ENCODE results near the gene KCNJ1.

KCNJ1 gene

DNA sequence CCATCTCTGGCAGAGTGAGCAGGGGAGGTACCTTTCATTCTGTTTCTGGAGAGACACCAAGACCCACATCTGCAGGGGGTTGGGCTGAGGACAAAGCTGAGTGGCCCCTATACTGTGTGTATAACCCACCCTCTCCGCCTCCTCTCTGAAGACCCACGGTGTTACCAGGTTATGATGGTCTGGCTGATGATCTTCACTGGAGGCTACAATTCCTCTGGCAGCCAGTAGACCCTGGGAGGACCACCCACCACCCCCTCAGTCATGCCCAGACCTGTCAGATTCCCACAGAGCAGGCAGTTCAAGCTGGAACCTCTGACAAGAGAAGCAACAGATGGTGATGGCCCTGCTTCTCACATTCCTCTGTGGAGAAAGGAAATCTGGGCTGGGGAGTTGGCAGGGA is 11.4 kb upstream of the KCNJ1 start:
- Histone ChIP-seq H3K27me3 (ENCODE audit: insufficient read depth, insufficient read length) (peaks cover 10% of the 10 kb centered on the region), H3K9ac (ENCODE audit: insufficient read length, low read depth) (no peak overlapping the region), H3K9me3 (ENCODE audit: insufficient read depth, low read length) (no peaks in the 10 kb centered on the region), H3K4me3 (ENCODE audit: insufficient read length, low read depth) (no peak overlapping the region), H3K4me1 (ENCODE audit: insufficient read depth, insufficient read length) (peaks cover 2% of the 10 kb centered on the region), H3K36me3 (ENCODE audit: insufficient read depth, insufficient read length, low read length) (no peaks in the 10 kb centered on the region)
- DNase-seq (ENCODE audit: low read depth, low spot score), result no peak
- no peak for TF ChIP-seq SUZ12 (IDR thresholded peaks at IDR 0.05; ENCODE audit: extremely low read depth, insufficient read depth, insufficient read length)
- TF ChIP-seq YY1 (IDR thresholded peaks at IDR 0.05; ENCODE audit: insufficient read depth, insufficient read length), result no peak
- TF ChIP-seq ZNF274 (IDR thresholded peaks at IDR 0.05; ENCODE audit: low read depth, low read length), result no peak

DNA sequence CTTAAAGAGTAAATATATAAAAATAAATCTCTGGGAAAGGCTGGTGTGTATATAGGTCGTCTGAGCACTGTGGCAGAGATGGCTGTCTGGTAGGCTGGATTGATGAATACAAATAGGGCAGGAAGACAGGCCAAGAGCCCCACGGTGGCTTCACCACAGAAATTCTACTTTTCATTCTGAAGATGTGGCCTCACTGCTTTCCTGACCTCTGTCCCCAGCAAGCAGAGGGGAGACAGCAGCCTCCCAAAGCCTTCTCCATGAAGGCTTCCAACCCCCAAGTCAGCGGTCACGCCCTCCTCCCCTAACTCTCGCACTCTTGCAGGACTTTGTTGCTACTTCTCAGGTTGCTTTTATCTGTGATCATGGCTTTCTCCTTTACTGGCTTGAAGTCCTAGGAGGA is 10.6 kb upstream of the KCNJ1 start:
- DNase-seq (ENCODE audit: low read depth, low spot score), result no peak
- Histone ChIP-seq H3K4me3 (ENCODE audit: insufficient read length, low read depth) (no peak overlapping the region), H3K27me3 (ENCODE audit: insufficient read depth, insufficient read length) (peaks cover 10% of the 10 kb centered on the region), H3K9ac (ENCODE audit: insufficient read length, low read depth) (no peak overlapping the region), H3K4me1 (ENCODE audit: insufficient read depth, insufficient read length) (peaks cover 2% of the 10 kb centered on the region), H3K36me3 (ENCODE audit: insufficient read depth, insufficient read length, low read length) (no peaks in the 10 kb centered on the region), H3K9me3 (ENCODE audit: insufficient read depth, low read length) (no peaks in the 10 kb centered on the region)
- TF ChIP-seq SUZ12 (IDR thresholded peaks at IDR 0.05; ENCODE audit: extremely low read depth, insufficient read depth, insufficient read length) (no peak), ZNF274 (IDR thresholded peaks at IDR 0.05; ENCODE audit: low read depth, low read length) (no peak), YY1 (IDR thresholded peaks at IDR 0.05; ENCODE audit: insufficient read depth, insufficient read length) (no peak)

DNA sequence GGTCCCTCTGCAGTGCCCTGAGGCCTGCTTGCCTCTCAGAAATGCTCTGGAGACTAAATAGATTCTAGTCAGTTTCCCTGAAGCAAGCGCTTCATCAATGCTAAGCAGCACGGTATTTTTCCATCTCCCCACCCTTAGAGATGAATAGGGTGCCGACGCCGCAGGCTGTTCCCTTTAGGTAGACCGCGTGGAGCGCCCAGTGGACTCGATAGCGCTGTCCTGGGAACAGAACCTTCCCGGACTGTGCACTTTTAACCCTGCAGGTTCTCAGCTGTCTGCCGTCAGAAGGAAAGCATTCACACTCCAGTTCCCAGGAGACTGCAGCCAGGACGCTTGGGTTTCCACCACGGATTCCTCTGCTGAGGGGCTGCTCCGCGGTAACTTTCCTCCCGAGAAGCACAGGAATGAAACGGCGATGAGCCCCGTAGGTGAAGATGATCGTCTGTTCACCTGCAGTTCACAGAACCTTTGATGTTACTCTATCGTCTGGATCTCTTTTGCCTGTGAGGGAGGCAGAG is 9.1 kb upstream of the KCNJ1 start:
- no peak for DNase-seq (ENCODE audit: low read depth, low spot score)
- Histone ChIP-seq H3K27me3 (ENCODE audit: insufficient read depth, insufficient read length) (peaks cover 7% of the 10 kb centered on the region), H3K9ac (ENCODE audit: insufficient read length, low read depth) (no peak overlapping the region), H3K4me3 (ENCODE audit: insufficient read length, low read depth) (no peak overlapping the region), H3K4me1 (ENCODE audit: insufficient read depth, insufficient read length) (peaks cover 7% of the 10 kb centered on the region), H3K9me3 (ENCODE audit: insufficient read depth, low read length) (no peaks in the 10 kb centered on the region), H3K36me3 (ENCODE audit: insufficient read depth, insufficient read length, low read length) (no peaks in the 10 kb centered on the region)
- TF ChIP-seq ZNF274 (IDR thresholded peaks at IDR 0.05; ENCODE audit: low read depth, low read length) (no peak), SUZ12 (IDR thresholded peaks at IDR 0.05; ENCODE audit: extremely low read depth, insufficient read depth, insufficient read length) (no peak), YY1 (IDR thresholded peaks at IDR 0.05; ENCODE audit: insufficient read depth, insufficient read length) (no peak)

DNA sequence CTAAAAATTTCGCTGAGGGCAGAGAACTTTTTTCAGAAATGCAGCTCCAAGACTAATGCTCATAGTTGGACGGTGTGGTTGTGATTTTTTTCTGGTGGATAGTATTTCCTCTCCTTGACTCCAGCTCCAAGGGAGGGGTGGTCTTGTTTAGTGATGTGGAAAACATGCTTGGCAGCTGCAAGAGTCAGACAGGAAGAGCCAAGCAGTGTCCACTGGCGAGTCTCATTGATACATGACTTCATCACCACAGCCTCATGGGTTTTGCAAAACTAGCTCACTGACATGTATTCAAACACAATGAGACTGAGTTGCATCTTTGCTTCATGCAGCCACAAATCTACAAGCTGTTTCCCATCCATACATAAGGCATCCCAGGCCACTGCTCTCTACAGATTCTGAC is 7.3 kb upstream of the KCNJ1 start:
- TF ChIP-seq SUZ12 (IDR thresholded peaks at IDR 0.05; ENCODE audit: extremely low read depth, insufficient read depth, insufficient read length) (no peak), ZNF274 (IDR thresholded peaks at IDR 0.05; ENCODE audit: low read depth, low read length) (no peak), YY1 (IDR thresholded peaks at IDR 0.05; ENCODE audit: insufficient read depth, insufficient read length) (no peak)
- no peak overlapping the region for H3K4me3 ChIP-seq (ENCODE audit: insufficient read length, low read depth)
- H3K9ac ChIP-seq (ENCODE audit: insufficient read length, low read depth), result no peak overlapping the region
- H3K36me3 ChIP-seq (ENCODE audit: insufficient read depth, insufficient read length, low read length), result no peaks in the 10 kb centered on the region
- H3K9me3 ChIP-seq (ENCODE audit: insufficient read depth, low read length), result no peaks in the 10 kb centered on the region
- DNase-seq (ENCODE audit: low read depth, low spot score), result no peak
- peaks cover 7% of the 10 kb centered on the region for H3K27me3 ChIP-seq (ENCODE audit: insufficient read depth, insufficient read length)
- peaks cover 6% of the 10 kb centered on the region for H3K4me1 ChIP-seq (ENCODE audit: insufficient read depth, insufficient read length)

DNA sequence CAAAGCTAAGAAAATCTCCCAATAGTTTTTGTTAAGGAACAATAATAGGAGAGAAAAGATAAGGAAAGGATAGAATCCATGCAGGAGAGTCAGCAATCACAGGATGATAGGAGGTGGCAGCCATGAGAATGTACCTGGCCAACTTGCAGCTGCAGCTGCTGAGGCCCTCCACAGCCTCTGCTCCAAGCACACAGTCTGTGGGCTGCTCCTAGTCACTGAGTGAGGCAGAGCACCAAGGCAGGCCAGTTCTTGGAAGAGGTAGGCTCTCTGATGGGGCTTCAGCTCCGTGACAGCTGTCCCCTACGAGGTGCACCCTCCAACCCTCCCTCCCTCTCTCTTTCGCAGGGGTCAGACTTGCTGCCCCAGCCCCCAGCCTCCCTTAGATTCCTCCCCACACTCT is 5.5 kb upstream of the KCNJ1 start:
- Histone ChIP-seq H3K27me3 (ENCODE audit: insufficient read depth, insufficient read length) (no peaks in the 10 kb centered on the region), H3K36me3 (ENCODE audit: insufficient read depth, insufficient read length, low read length) (no peaks in the 10 kb centered on the region), H3K9me3 (ENCODE audit: insufficient read depth, low read length) (no peaks in the 10 kb centered on the region), H3K4me1 (ENCODE audit: insufficient read depth, insufficient read length) (peaks cover 6% of the 10 kb centered on the region), H3K9ac (ENCODE audit: insufficient read length, low read depth) (no peak overlapping the region), H3K4me3 (ENCODE audit: insufficient read length, low read depth) (no peak overlapping the region)
- no peak for DNase-seq (ENCODE audit: low read depth, low spot score)
- no peak for TF ChIP-seq SUZ12 (IDR thresholded peaks at IDR 0.05; ENCODE audit: extremely low read depth, insufficient read depth, insufficient read length)
- TF ChIP-seq YY1 (IDR thresholded peaks at IDR 0.05; ENCODE audit: insufficient read depth, insufficient read length), result no peak
- no peak for TF ChIP-seq ZNF274 (IDR thresholded peaks at IDR 0.05; ENCODE audit: low read depth, low read length)

DNA sequence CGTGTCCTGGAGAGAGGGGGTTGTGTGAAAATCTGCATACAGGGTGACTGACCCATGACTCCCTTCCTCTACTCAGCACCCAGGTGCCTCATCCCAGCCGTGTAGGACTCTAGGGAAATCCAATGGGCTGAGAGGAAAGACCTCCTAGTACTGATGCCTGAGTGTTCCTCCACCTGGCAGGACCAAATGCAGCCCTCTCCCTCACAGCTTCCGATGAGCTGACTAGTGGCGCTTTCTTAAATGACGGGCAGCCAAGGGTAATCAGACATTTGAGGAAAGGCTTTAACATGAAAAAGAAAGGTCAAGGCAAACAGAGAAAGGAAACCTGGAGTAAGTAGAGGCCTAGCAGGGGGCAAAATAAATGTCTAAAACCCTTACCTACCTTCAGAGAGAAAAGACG is 5.0 kb upstream of the KCNJ1 start:
- H3K27me3 ChIP-seq (ENCODE audit: insufficient read depth, insufficient read length), result no peaks in the 10 kb centered on the region
- no peak for TF ChIP-seq ZNF274 (IDR thresholded peaks at IDR 0.05; ENCODE audit: low read depth, low read length)
- TF ChIP-seq YY1 (IDR thresholded peaks at IDR 0.05; ENCODE audit: insufficient read depth, insufficient read length), result no peak
- no peak for TF ChIP-seq SUZ12 (IDR thresholded peaks at IDR 0.05; ENCODE audit: extremely low read depth, insufficient read depth, insufficient read length)

DNA sequence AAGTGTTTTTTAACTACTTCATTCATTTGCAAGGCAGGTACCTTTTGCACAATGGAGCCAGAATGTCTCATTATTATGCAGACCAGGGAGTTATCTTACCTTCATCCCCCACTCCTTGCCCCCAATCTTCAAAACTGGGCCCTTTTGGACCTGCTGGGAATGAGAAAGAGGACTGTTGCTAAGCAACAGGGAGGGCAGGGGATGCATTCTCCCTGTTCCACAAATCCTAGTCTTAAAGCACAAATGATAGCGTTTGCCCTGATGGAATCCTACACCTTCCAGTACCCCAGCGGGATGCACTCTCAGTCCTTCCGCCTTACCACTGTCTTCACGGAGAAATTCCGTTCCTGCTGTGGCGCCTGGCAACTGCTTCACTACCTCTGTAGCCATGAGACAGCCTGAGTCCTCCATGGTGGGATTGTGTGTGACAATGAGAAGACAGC is 4.1 kb upstream of the KCNJ1 start:
- no peak for DNase-seq (ENCODE audit: low read depth, low spot score)
- H3K4me1 ChIP-seq (ENCODE audit: insufficient read depth, insufficient read length), result peaks cover 6% of the 10 kb centered on the region
- no peak for TF ChIP-seq YY1 (IDR thresholded peaks at IDR 0.05; ENCODE audit: insufficient read depth, insufficient read length)
- TF ChIP-seq ZNF274 (IDR thresholded peaks at IDR 0.05; ENCODE audit: low read depth, low read length), result no peak
- TF ChIP-seq SUZ12 (IDR thresholded peaks at IDR 0.05; ENCODE audit: extremely low read depth, insufficient read depth, insufficient read length), result no peak
- H3K36me3 ChIP-seq (ENCODE audit: insufficient read depth, insufficient read length, low read length), result no peaks in the 10 kb centered on the region
- H3K4me3 ChIP-seq (ENCODE audit: insufficient read length, low read depth), result no peak overlapping the region
- no peaks in the 10 kb centered on the region for H3K9me3 ChIP-seq (ENCODE audit: insufficient read depth, low read length)
- H3K27me3 ChIP-seq (ENCODE audit: insufficient read depth, insufficient read length), result no peaks in the 10 kb centered on the region
- no peak overlapping the region for H3K9ac ChIP-seq (ENCODE audit: insufficient read length, low read depth)

More for the DNA sequence above, 5.0 kb upstream of the KCNJ1 start:
- peaks cover 6% of the 10 kb centered on the region for H3K4me1 ChIP-seq (ENCODE audit: insufficient read depth, insufficient read length)
- DNase-seq (ENCODE audit: low read depth, low spot score), result no peak
- H3K36me3 ChIP-seq (ENCODE audit: insufficient read depth, insufficient read length, low read length), result no peaks in the 10 kb centered on the region
- no peak overlapping the region for H3K9ac ChIP-seq (ENCODE audit: insufficient read length, low read depth)
- H3K9me3 ChIP-seq (ENCODE audit: insufficient read depth, low read length), result no peaks in the 10 kb centered on the region
- no peak overlapping the region for H3K4me3 ChIP-seq (ENCODE audit: insufficient read length, low read depth)

Data from NT2/D1 (cell line).